GM19035 (cell line): ENCODE data around the gene PCDHGA7.
"Not testable (repeated sequence)": the region's sequence is repeated elsewhere in the genome, so short reads cannot be mapped to it uniquely, and the experiment has no call there.

Source experiments
- ATAC-seq: cut with Tn5 transposase; IDR thresholded peaks from one replicate; pipeline ENCODE4 v1.9.1; 2021; ENCODE audit not compliant: unreplicated experiment

Gene PCDHGA7

DNA sequence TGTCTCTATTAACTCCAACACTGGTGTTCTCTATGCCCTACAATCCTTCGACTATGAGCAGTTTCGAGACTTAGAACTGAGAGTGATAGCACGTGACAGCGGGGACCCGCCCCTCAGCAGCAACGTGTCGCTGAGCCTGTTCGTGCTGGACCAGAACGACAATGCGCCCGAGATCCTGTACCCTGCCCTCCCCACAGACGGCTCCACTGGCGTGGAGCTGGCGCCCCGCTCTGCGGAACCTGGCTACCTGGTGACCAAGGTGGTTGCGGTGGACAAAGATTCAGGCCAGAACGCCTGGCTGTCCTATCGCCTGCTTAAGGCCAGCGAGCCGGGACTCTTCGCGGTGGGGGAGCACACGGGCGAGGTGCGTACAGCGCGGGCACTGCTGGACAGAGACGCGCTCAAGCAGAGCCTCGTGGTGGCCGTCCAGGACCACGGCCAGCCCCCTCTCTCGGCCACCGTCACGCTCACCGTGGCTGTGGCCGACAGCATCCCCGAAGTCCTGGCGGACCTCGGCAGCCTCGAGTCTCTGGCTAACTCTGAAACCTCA lies 40.3 kb downstream of the PCDHGA7 start:
- ATAC-seq, result no peak

DNA sequence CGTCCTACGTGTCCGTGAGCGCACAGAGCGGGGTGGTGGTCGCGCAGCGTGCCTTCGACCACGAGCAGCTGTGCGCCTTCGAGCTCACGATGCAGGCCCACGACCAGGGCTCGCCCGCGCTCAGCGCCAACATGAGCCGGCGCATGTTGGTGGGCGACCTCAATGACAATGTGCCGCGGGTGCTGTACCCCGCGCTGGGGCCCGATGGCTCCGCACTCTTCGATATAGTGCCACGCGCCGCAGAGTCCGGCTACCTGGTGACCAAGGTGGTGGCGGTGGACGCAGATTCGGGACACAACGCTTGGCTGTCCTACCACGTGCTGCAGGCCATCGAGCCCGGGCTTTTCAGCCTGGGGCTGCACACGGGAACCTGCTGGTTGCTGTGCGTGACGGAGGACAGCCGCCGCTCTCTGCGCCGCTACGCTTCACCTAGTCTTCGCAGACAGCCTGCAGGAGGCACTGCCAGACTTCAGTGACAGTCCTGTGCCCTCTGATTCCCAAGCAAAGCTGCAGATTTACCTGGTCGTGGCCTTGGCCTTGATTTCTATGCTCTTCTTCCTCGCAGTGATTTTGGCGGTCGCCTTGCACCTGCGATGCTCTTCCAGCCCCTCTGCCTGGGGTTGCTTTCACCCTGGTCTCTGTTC lies 45.4 kb downstream of the PCDHGA7 start:
- ATAC-seq, result no peak

DNA sequence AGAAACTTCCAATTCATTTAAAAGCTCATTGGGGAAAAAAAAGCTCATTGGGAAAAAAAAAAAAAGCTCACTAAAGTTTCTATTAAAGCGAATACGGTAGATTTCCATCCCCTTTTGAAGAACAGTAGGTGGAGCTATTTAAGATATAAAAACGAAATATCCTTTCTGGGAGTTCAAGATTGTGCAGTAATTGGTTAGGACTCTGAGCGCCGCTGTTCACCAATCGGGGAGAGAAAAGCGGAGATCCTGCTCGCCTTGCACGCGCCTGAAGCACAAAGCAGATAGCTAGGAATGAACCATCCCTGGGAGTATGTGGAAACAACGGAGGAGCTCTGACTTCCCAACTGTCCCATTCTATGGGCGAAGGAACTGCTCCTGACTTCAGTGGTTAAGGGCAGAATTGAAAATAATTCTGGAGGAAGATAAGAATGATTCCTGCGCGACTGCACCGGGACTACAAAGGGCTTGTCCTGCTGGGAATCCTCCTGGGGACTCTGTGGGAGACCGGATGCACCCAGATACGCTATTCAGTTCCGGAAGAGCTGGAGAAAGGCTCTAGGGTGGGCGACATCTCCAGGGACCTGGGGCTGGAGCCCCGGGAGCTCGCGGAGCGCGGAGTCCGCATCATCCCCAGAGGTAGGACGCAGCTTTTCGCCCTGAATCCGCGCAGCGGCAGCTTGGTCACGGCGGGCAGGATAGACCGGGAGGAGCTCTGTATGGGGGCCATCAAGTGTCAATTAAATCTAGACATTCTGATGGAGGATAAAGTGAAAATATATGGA lies 48.0 kb downstream of the PCDHGA7 start, which contains the start of gene PCDHGA12:
TSS of gene PCDHGA12 (plus strand) at position 176 of the 782 bp plus-strand sequence. CDS start at position 429, 253 bp downstream.
- ATAC-seq, result peak; percentile 83

DNA sequence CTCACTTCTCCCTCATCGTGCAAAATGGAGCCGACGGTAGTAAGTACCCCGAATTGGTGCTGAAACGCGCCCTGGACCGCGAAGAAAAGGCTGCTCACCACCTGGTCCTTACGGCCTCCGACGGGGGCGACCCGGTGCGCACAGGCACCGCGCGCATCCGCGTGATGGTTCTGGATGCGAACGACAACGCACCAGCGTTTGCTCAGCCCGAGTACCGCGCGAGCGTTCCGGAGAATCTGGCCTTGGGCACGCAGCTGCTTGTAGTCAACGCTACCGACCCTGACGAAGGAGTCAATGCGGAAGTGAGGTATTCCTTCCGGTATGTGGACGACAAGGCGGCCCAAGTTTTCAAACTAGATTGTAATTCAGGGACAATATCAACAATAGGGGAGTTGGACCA lies 48.7 kb downstream of the PCDHGA7 start:
- peak; percentile 33 for ATAC-seq

DNA sequence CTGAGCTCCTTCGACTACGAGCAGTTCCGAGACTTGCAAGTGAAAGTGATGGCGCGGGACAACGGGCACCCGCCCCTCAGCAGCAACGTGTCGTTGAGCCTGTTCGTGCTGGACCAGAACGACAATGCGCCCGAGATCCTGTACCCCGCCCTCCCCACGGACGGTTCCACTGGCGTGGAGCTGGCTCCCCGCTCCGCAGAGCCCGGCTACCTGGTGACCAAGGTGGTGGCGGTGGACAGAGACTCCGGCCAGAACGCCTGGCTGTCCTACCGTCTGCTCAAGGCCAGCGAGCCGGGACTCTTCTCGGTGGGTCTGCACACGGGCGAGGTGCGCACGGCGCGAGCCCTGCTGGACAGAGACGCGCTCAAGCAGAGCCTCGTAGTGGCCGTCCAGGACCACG lies 49.8 kb downstream of the PCDHGA7 start:
- ATAC-seq, result not testable (repeated sequence)

DNA sequence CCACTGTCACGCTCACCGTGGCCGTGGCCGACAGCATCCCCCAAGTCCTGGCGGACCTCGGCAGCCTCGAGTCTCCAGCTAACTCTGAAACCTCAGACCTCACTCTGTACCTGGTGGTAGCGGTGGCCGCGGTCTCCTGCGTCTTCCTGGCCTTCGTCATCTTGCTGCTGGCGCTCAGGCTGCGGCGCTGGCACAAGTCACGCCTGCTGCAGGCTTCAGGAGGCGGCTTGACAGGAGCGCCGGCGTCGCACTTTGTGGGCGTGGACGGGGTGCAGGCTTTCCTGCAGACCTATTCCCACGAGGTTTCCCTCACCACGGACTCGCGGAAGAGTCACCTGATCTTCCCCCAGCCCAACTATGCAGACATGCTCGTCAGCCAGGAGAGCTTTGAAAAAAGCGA lies 50.2 kb downstream of the PCDHGA7 start:
- ATAC-seq, result not testable (repeated sequence)

DNA sequence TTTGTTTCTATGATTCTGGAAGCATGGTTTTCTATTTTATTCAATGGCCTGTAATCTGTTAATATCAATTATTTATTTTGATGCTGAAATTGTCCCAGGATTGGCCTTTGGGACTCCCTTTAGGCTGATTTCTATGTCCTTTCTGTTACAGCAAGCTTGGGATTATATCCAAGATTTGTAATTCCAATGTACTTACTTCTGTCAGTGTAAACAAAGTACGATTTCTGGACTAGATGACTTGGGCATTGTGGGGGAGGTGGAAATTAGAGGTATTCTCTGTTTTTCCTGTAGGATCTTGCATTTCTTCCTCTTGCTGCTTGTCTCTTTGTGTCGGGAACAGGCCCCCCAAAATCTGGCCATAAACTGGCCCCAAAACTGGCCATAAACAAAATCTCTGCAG lies 51.5 kb downstream of the PCDHGA7 start:
- no peak for ATAC-seq
